Measurements from ENCODE around the gene GYPC. TPM values are rescaled to one million over a fixed set of nuclear protein-coding genes. Genes with fewer than 3 reads are reported as not detected.

GYPC gene
- total RNA-seq, 1 experiment from 2014 or later: 0.75 TPM

DNA sequence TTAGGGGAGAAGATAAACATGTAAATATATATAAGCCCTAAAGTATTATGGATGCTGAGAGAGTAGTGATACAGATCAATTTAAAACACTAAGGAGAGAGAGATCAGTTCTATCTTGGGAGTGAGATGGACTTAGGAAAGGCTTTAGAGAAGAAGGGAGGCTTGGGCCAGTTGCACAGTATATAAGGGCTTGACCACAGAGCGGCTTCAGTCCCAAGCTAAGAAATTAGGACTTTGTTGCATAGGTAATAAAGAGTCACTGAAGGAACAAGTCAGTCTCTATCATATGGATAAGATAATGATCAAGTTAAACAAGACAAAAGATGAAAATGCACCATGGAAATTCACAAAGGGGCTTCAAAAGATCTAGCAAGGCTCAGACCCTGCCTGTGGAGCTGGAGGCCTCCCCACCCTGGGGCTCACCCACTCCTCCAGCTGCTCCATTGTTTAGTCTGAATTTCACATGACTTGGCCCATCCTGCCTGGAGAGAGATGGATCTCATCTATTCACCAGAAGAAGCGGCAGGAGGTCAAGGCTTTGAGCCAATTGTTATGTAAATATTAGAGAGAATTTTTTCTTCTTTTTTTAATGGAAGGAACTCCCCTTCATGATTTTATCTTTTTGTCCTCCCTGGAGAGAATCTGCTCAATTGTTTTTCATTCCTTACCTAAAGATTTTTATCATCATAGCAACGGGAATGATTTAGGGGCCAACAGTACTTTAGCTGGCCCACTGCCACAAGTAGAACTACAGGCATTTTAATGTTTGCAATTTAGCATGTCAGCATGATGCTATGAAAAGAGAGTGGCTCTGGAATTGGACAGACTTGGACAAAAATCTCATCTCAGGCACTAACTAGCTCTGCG is 44.0 kb downstream of the GYPC start:
- H3K4me1 ChIP-seq (ENCODE audit: insufficient read depth, low read length, poor library complexity, severe bottlenecking): peaks cover 4% of the 10 kb centered on the region
- H3K36me3 ChIP-seq (ENCODE audit: insufficient read depth, low read length, poor library complexity, severe bottlenecking): no peaks in the 10 kb centered on the region
- ChIA-PET CTCF (no interaction called here), POLR2A (ENCODE audit: low non-redundant PET) (no interaction called here)
- BruUV-seq (replicated peaks): no TSS peak
- no peaks in the 10 kb centered on the region for H3K27me3 ChIP-seq (replicated peaks; ENCODE audit: insufficient read depth, low read depth, low read length, poor library complexity)
- H3K4me3 ChIP-seq (ENCODE audit: low read depth, low read length, poor library complexity, severe bottlenecking): no peak overlapping the region
- TF ChIP-seq, protein P1, sequence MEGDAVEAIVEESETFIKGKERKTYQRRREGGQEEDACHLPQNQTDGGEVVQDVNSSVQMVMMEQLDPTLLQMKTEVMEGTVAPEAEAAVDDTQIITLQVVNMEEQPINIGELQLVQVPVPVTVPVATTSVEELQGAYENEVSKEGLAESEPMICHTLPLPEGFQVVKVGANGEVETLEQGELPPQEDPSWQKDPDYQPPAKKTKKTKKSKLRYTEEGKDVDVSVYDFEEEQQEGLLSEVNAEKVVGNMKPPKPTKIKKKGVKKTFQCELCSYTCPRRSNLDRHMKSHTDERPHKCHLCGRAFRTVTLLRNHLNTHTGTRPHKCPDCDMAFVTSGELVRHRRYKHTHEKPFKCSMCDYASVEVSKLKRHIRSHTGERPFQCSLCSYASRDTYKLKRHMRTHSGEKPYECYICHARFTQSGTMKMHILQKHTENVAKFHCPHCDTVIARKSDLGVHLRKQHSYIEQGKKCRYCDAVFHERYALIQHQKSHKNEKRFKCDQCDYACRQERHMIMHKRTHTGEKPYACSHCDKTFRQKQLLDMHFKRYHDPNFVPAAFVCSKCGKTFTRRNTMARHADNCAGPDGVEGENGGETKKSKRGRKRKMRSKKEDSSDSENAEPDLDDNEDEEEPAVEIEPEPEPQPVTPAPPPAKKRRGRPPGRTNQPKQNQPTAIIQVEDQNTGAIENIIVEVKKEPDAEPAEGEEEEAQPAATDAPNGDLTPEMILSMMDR (conservative IDR thresholded peaks at IDR 0.05; ENCODE audit: low read depth, low read length): no peak
- H3K9me3 ChIP-seq (ENCODE audit: low read depth, low read length, poor library complexity, severe bottlenecking): no peaks in the 10 kb centered on the region
- intact Hi-C loops (cut with micrococcal nuclease; ENCODE audit: unreplicated experiment): no loop called here
- no peak overlapping the region for H3K27ac ChIP-seq (ENCODE audit: low read depth, low read length, poor library complexity, severe bottlenecking)
- peak; percentile 51 for DNase-seq (ENCODE audit: low spot score)

DNA sequence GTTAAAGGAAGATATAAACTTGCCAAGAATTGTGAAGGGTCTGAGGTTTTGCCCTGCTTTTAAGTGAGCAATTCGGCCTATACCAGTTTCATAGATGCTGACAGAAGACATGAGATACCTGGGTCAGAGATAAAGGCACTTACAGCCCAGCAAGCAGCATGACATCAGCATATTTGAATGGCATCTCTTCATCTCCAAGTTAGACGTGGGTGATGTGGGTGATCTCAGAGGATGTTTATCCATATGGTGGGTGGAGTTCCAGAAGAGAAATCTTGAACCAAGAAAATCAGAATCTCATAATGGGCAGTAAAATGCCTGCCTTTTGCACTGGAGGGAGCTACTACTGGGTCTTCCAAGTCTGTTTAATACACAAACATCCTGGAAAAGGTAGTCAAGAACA is 44.7 kb downstream of the GYPC start:
- BruUV-seq (replicated peaks): no TSS peak
- no peaks in the 10 kb centered on the region for H3K36me3 ChIP-seq (ENCODE audit: insufficient read depth, low read length, poor library complexity, severe bottlenecking)
- no peak overlapping the region for H3K4me3 ChIP-seq (ENCODE audit: low read depth, low read length, poor library complexity, severe bottlenecking)
- H3K4me1 ChIP-seq (ENCODE audit: insufficient read depth, low read length, poor library complexity, severe bottlenecking): peaks cover 4% of the 10 kb centered on the region
- peak; percentile 5 for DNase-seq (ENCODE audit: low spot score)
- intact Hi-C loops (cut with micrococcal nuclease; ENCODE audit: unreplicated experiment): no loop called here
- TF ChIP-seq, protein P1 (conservative IDR thresholded peaks at IDR 0.05; ENCODE audit: low read depth, low read length): no peak
- no peak for TF ChIP-seq EZH2 (IDR thresholded peaks at IDR 0.05; ENCODE audit: borderline replicate concordance, low read depth, low read length, poor library complexity, severe bottlenecking)
- H3K9me3 ChIP-seq (ENCODE audit: low read depth, low read length, poor library complexity, severe bottlenecking): no peaks in the 10 kb centered on the region
- ChIA-PET POLR2A (ENCODE audit: low non-redundant PET) (no interaction called here), CTCF (no interaction called here)
- no peak overlapping the region for H3K27ac ChIP-seq (ENCODE audit: low read depth, low read length, poor library complexity, severe bottlenecking)
- H3K27me3 ChIP-seq (replicated peaks; ENCODE audit: insufficient read depth, low read depth, low read length, poor library complexity): no peaks in the 10 kb centered on the region

DNA sequence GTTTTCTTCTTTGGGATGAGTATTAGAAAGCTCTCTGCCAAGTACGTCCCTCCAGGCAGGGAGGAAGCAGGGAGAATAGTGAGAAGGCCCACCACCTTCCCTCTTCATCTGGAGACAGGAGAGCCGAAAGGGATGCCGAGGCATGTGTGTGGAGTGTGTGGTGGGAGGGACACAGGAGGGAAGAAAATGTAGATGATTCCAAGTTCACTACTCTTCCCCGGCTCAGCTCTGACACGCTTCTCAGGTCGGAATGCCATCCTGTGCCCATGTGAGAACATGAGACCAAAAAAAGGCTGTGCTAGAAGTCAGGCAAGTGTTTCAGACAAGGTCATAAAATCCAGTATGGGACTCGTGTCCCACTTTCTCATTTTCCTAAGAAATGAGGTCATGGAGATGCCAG is 47.4 kb downstream of the GYPC start:
- Histone ChIP-seq H3K9me3 (ENCODE audit: low read depth, low read length, poor library complexity, severe bottlenecking) (no peaks in the 10 kb centered on the region), H3K36me3 (ENCODE audit: insufficient read depth, low read length, poor library complexity, severe bottlenecking) (no peaks in the 10 kb centered on the region), H3K4me1 (ENCODE audit: insufficient read depth, low read length, poor library complexity, severe bottlenecking) (peaks cover 9% of the 10 kb centered on the region), H3K4me3 (ENCODE audit: low read depth, low read length, poor library complexity, severe bottlenecking) (no peak overlapping the region), H3K27ac (ENCODE audit: low read depth, low read length, poor library complexity, severe bottlenecking) (no peak overlapping the region), H3K27me3 (replicated peaks; ENCODE audit: insufficient read depth, low read depth, low read length, poor library complexity) (no peaks in the 10 kb centered on the region)
- intact Hi-C loops (cut with micrococcal nuclease; ENCODE audit: unreplicated experiment): no loop called here
- ChIA-PET POLR2A (ENCODE audit: low non-redundant PET) (no interaction called here), CTCF (no interaction called here)
- BruUV-seq (replicated peaks): no TSS peak
- no peak for TF ChIP-seq EZH2 (IDR thresholded peaks at IDR 0.05; ENCODE audit: borderline replicate concordance, low read depth, low read length, poor library complexity, severe bottlenecking)
- TF ChIP-seq, protein P1 (conservative IDR thresholded peaks at IDR 0.05; ENCODE audit: low read depth, low read length): no peak
- no peak for DNase-seq (ENCODE audit: low spot score)

All from A673 (cell line).